HG03108 (cell line): Measurements from ENCODE around the gene ARHGEF7.

Experiments used
- ATAC-seq: cut with Tn5 transposase; IDR thresholded peaks from one replicate; pipeline ENCODE4 v1.9.1; 2021; ENCODE audit warnings: moderate library complexity; ENCODE audit not compliant: unreplicated experiment

Gene ARHGEF7

DNA sequence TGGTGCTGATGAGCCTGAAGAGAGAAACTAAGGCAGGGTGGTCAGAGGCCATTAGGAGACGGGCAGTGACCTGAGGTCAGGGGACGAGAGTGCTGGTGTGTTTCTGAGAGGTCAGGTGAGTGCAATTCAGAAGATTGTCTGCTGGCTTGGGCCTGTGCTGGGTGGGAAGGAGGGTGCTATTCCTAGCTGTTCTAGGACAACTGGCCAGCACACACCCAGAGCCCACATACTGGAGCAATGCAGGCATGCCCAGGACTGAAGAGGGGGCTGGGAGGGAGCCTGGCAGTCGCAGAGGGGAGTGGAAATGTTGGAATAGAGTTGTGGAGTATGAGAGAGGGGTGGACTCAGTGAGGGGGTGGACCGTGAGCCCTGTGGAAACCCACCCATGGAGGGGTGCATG is 16.5 kb downstream of the ARHGEF7 start:
- no peak for ATAC-seq

DNA sequence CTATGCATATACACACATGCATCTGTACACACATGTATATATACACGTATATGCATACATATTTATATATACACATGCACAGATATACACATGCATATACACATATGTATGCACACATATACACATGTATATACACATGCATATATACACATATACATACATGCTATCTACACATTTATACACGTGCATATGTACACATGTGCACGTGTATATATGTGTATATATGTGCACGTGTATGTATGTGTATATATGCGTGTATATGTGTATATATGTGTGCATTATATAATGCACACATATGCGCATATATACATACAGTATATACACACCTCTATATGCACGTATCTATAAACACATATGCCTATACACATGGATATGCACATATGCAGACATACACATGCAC is 17.8 kb downstream of the ARHGEF7 start:
- ATAC-seq = no peak

DNA sequence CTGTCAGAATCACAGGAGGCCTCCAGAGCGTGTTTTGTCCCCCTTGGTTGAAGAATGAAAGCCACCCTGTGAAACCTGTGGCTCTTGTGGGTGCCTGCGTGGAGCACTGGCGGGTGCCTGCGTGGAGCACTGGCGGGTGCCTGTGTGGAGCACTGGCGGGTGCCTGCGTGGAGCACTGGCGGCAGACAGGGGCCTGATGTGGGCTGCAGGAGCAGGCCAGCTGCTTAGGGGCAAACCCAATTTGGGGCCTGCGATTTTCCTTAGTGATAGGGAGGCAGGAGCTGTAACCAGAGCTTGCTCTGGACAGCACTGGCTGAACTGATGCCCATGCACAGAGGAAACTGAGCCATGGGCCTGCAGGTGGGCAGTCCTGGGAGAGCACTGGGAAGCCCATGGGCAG is 24.3 kb downstream of the ARHGEF7 start:
- ATAC-seq = no peak

DNA sequence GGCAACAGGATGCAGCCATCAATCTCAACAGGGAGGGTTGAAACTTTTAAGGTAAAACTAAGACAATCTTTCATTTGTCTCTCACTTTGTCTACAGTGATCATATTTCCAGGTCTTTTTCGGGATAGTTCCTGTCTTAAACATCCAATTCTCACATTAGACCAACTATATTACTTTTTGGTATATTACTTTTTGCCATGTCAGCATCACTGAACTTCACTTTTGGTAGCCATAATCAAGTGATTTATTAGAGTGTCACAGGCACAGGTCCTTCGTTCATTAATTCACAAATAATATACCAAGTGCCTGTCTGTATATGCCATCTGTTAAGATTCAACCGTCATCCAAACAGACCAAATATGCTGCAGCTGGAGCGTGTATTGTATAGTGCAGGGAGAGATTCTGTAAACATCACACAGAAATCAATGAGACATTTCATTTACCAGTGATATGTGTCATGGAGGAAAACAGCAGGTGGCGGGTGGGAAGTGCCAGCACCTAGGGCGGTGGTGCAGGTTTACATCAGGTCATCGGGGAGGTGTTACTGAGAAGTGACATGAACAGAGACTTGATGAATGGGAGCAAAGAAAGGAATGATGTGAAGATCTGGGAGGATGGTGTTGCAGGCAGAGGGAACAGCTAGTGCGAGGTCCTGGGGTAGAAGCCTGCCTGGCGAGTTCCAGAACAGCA is 24.9 kb downstream of the ARHGEF7 start:
- no peak for ATAC-seq

DNA sequence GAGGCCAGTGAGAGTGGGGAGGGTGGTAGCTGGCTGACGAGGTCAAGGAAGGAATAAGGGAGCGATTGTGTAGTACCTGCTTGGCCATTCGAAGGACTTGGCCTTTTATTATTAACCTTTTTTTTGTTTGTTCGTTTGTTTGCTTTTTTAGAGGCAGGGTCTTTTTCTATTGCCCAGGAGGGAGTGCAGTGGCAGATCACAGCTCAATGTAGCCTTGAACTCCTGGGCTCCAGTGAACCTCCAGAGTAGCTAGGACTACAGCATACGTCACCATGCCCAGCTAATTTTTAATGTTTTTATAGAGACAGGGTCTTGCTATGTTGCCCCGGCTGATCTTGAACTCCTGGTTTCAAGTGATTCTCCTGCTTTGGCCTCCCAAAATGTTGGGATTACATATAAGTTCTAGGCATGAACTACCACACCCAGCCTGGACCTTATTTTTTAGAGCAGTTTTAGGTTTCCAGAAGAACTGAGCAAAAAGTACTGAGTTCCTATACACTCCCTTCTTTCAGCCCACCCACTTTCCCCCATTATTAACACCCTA is 25.5 kb downstream of the ARHGEF7 start:
- ATAC-seq = no peak

DNA sequence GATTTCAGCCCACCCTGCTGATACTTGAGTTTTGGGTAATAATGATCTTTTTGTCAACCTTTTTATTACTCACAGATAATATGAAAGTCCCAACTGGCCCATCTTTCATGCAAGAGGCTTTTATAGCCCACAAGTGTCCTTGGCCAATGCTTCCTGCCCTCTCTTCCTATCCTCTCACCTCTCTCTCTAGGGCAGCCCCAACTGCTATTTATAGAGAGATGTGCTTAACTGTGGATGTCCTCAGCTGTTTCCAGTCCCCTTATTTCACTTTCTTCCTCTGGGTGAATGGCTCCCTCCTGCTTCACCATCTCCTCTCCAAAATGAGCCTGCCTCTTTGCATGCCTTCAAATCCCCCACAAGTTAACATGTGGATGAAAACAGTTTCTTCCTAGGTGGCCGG is 27.4 kb downstream of the ARHGEF7 start:
- ATAC-seq = no peak

DNA sequence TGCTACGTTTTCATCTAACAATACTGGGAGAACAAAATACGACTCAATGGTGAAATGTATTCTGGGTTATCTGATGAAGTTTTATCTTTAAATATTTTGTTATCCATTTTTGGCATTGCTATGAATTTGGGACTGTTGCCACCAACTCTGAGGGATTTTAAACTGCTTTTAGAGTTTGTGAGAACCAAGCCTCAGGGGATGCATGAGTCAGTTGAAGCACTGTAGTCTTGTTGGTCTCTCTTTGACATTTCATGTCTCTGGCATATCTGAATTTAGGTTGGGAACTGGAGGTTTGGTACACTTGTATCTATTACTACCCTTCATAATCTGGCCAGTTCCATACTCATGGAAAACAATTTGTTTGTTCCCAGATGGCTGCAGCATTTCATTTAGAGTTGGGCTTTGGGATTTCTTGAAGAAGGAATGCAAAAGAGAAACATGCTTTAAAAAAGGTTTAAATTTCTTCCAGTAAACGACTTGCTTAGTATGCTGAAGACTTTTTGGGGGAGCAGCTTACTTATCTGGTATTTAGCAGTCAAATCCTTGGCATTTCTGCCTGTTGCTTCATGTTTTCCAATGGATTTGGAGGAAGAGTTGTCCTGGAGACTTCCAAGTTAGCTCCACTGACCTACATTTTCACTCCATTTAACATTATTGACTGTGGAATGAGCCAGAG is 28.9 kb downstream of the ARHGEF7 start:
- no peak for ATAC-seq

DNA sequence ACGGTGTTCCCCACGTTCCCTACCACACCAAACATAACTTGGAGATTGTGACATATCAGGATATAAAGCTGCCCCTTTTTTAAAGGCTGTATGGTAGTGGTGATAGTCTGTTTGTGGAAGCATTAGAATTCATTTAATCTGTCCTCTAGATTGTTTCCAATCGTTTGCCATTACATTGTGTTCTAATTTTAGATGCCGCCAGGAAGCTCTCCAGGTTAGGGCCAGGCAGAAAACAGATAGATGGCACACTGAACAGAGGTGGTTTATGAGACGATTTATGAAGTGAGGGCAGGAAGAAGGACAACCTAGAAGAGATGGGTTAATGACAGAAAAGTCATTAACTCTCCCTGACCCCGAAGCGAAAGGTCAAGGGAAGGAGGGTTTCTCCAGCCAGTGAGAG is 30.0 kb downstream of the ARHGEF7 start:
- ATAC-seq = no peak

DNA sequence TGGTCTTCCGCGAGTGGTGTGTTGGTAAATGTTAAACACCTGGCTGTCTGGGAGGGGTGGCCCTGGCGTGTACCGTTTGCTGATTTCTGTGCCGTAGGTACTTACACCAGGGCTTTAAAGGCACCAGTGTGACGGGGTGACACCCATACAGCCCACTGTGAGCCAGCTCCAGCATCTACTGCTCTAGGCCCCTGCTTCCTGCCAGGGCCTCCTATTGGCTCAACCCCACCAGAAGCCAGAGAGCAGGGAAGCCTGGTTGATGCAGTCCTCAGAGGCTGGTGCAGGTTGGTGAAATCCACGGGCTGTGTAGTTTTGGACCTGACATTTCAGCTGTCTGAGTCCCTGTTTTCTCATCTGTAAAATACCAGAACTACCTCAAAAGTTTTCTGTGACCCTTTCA is 30.4 kb downstream of the ARHGEF7 start:
- no peak for ATAC-seq

DNA sequence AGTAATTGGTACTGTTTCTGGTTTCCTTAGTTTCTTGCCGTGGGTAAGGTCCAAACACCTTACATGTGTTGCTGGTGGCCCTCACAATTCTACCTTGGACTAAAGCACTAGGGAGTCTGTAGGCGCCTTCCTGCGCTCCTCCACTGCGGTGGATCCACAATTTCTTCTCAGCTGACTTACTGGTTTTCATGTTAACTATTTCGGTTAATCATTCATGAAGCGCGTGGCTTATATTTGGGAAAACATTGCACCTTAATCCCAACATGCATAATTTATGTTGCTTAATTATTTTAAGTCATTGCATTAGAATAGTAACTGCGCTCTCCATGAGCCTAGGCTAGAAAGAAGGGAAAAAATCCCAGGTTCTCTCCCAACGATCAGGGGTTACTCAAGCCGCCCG is 37.7 kb downstream of the ARHGEF7 start:
- no peak for ATAC-seq

DNA sequence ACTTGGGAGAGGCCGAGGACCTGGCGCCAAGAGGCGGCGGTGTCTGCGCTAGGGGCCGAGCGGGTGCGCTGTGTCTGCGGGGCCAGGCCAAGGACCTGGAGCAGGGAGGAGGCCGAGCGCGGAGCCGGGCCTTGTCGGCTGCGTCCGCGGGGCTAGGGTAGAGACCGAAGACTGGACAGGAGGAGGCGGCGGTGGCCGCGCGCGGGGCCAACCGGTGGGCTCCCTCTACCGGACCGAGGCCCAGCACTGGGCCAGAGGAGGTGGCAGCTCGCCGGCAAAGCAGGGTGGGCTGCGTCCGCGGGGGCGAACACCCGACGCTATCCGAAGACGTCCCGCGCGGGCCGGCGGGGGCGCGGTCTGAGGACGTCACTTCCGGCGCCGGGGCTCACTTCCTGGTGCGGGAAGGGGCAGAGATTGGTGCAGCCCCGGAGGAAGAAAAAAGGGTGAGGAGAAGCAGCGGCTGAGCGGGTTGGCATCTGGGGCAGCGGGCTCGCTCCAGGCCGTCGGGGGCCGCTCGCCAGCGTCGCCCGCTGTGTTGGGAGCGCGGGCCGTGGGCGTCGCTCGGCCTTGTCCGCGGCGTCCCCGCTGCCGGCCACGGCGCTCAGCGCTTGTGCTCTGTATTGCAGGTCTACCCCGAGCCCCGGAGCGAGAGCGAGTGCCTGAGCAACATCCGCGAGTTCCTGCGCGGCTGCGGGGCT is 38.3 kb downstream of the ARHGEF7 start:
- ATAC-seq = peak; percentile 81

DNA sequence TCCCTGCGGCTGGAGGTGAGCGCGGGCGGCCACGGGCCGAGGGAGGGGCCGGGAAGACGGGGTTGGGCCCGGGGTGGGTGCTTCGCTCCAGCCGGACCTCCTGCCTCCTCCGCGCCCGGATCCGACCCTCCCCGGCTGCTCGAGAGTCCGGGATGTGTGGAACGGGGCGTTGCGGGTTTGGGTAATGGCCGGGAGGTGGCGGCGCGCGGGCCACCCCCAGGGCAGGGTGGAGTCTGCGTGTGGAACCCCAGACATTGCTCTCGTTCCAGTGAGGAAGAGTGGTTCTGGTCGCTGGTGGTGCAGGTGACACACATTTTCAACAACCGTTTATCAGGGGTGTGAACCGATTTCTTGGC is 38.8 kb downstream of the ARHGEF7 start:
- peak; percentile 50 for ATAC-seq

DNA sequence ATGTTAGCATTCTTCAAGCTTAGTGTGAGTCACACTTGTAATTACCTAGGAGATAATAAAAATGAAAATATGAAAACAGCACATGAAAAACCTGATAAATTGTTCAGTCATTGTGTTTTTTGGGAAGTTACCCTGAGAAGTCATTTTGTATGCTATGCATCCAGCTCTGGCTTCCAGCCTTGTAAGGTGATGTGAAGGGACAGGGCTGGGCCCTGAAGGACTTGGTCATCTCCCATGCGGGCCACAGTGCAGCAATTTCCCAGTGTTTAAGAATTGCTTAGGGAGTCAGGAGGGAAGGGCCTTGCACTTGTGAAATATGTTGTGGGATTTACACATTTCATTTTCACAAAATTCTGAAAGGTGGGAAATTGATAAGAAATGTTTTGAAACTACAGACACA is 41.3 kb downstream of the ARHGEF7 start:
- no peak for ATAC-seq

DNA sequence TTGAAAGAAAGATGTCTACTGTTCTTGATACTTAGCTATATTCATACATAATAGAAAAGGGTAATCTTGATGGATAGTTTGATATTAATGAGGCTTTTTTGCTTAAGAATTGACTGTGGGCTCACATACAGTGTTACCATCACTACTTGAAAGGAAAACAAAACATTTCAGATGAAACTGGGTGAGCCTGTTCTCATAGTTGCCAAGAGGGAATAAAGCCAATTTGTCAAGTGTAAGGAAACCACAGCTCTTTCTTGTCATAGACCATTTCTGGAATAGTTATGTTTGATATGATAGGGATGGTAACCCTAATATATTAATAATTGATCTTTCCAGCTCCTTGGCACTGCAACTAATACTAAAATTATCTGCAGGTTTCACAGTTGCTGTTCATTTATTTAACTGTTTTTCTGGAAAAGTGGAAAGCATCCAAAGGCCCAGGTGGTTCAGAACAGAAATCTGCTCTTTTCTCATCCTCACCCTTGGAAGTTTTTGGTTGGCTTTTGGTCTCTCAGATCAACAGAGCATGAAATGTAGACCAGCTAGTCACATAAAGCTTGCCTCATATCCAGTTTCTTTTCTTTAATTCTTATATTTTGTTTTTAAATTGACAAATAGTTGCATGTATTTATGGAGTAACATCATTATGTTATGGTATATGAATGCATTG is 43.2 kb downstream of the ARHGEF7 start:
- no peak for ATAC-seq

DNA sequence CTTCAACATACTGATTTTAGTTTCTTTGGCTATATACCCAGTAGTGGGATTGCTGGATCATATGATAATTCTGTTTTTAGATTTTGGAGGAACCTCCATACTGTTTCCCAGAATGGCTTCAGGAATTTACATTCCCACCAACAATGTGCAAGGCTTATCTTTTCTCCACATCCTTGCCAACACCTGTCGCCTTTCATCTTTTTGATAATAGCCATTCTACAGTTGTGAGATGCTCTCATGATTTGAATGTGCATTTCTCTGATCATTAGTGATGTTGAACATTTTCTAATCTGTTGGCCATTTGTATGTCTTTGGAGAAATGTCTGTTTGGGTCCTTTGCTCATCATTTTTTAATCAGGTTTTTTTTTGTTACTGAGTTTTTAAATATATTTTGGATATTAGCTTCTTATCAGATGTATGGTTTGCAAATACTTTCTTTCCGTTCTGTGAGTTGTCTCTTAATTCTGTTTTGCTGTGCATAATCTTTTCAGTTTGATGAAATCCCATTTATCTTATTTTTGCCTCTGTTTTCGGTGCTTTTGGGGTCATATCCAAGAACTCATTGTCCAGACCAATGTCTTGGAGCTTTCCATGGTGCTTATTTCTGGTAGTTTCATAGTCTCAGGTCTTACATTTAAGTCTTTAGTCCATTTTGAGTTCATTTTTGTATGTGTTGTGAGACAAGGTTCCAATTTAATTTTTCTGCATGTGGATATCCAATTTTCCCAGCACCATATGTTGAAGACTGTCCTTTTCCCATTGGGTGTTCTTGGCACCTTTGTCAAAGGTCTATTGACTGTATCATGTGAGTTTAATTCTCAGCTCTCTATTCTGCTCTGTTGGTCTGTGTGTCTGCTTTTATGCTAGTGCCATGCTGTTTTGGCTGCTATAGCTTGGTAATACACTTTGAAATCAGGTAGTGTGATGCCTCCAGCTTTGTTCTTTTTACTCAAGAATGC is 44.5 kb downstream of the ARHGEF7 start:
- no peak for ATAC-seq

DNA sequence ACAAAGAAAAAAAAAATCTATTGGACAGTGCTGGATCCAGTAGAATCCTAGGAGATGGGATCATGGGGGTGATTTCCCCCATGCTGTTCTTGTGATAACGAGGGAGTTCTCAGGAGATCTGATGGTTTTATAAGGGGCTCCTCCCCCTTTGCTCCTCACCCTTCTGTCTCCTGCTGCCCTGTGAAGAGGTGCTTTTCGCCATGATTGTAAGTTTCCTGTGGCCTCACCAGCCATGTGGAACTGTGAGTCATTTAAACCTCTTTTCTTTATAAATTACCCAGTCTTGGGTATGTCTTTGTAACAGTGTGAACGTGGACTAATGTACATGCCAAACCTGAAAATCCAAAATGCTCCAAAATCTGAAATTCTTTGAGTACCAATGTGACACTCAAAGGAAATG is 45.5 kb downstream of the ARHGEF7 start:
- ATAC-seq = no peak

DNA sequence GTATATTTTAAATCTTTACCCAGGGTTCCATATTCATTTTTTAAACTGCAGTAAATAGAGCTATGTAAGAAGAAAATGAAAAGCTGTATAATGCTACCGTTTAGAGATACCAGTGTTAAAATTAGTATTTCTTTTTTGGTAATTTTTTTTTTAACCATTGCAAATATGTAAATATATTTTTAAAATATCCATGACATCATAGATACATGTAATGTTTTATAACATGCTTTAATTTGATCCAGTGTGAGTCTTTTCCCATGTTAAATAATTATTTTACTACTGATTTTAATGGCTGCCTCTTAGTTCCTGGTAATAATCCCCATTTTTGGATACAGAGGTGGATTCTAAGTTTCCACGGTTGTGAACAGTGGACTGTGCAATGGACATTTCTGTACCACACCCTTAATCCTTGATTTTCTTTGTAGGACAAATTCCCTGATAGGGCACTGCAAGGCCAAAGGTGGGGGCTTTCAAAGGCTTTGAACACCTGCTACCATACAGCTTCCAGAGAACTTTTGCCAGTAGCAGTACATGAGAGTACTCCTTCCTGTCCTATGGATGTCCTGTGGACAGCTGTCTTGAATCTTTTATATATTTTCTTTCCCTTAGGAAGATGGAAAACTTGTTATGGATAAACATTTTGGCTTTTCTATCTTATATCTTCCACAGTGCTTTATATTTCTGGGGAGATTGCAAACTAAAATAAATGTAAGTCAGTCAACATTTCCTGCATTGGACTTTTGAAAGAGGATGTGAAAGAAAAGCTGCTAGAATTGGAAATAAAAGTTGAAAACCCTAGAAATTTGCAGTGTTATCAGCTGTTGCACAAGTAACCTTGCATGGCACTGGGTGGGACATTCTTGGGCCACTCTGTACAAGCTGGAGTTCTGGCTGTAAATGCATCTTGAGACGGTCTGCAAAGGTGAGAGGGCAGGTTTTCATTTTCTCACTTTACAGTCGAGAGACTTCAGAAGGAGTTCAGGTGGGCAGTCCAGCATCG is 46.8 kb downstream of the ARHGEF7 start:
- ATAC-seq = peak; percentile 49

DNA sequence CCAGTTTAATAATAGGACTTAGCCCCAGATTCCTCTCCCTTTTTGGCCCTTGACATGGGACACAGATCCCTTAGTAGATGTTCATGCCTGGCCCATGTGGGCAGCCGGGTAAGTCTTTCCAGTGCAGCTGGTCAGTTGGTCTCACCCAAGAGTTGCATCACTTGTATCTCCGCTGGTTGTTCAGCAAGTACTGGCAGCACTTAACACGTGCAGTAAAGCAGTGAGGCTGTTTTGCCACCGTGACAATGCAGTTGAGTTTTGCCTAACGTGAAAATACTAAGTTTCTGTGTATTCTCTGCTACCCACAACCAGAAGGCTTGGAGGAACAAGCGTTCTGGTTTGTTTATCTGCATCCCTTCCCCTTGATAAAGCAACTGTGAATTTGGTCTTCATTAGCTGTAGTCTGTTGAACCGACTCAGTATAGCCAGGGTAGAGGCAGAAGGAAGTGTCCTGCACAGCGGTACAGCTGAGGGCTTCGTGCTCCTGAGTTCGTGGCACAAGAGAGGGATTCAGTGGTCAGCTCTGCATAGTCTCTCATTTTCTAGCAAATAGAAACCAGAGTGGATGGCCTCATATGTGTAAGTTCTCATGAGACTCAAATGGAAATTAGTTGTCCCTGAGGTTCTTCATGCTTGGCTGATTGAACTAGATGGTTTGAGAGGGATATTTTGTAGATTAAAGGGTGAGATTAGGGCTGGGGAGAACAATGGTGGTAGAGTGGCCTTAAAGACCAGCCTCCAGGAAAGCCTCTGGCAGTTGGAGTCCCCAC is 50.3 kb downstream of the ARHGEF7 start:
- ATAC-seq = peak; percentile 61
